DMS 273 (cell line): Measurements from ENCODE around the gene DCBLD2.

Experiments
- DNase-seq: peaks from one replicate; lab custom pipeline; 2025; ENCODE audit not compliant: unreplicated experiment; lab: John Stamatoyannopoulos, UW

The DCBLD2 gene

GRCh38 chr3:98770261-98771039 lies 131.0 kb downstream of the DCBLD2 start:
- peak; percentile 42 for DNase-seq

GRCh38 chr3:98769448-98769847 lies 132.0 kb downstream of the DCBLD2 start:
- DNase-seq = no peak

- DNase-seq = no peak
These were observed 132.5 kb downstream of the DCBLD2 start for GRCh38 chr3:98768961-98769360.

- peak; percentile 47 for DNase-seq
These were observed 134.6 kb downstream of the DCBLD2 start for GRCh38 chr3:98766924-98767323.

GRCh38 chr3:98765721-98766120 lies 135.8 kb downstream of the DCBLD2 start:
- DNase-seq = no peak

DNA sequence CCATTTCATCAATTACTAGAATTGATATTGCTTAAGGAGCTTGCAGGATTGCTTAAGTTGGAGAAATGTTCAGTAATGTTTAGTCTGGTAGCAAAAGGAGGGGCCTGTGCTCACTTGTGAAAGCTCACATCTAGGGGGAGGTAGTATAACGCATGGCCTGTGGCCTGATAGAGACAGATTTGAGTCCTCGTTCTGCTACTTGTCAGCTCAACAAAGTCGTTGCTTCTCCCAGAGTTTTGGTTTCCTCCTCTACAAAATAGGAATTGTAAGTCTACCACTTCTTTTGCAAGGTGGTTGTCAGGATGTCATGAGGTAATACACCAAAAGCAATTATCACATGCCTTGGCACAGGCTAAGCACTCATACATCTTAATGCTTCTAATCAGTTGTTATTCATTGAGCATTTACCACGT lies 137.0 kb downstream of the DCBLD2 start:
- DNase-seq = peak; percentile 24

GRCh38 chr3:98763819-98764418 lies 137.6 kb downstream of the DCBLD2 start:
- DNase-seq = no peak

- peak; percentile 59 for DNase-seq
These were observed 138.4 kb downstream of the DCBLD2 start, which contains the start of gene ST3GAL6 for GRCh38 chr3:98763076-98763475. Gene ST3GAL6 (plus strand): TSS chr3:98763340. CDS start chr3:98768441, 5,101 bp downstream.

DNA sequence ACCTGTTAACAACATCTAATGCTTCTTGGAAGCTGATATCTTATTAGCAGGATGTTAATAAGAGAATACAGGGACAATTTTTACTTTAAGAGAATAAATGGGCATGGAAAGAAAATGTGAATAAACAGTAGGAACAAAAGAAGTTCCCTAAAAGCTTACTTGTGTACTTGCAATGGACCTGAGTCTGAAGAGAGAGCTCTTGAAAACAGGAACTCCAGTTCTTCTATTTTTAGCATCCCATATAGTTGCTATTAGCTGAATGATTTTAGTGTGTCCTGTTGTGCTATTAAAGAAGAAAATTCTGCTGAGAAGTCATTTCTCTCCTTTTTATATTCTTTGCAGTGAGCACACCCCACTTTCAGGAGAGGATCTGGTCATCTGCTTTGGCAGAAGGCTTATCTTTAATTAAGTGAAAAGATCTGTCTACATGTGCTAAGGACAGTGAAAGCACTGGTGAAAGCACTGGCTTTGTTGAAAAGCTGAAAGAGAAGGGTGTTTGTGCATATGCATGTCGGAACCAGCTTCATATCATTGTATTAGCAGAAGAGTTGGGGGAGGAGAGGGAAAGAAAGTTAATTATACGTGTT lies 139.8 kb downstream of the DCBLD2 start:
- peak; percentile 30 for DNase-seq

DNA sequence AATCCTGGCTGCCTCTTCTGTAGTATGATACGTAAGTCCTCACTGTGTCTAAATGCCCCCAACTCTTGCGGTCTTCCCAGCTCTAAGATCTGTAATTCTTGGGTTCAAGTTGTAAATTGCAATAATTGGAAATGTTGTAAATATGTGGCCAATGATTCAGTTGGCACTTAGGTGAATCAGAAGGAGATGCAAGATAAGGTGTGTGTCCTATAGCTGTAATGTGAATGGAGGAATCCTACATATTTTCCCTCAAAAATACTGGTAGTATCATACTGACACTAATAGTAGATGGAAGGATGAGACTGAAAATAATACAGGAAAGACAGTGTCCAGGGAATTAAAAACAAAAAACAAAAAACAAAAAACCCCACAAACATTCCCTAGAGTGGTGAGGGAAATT lies 141.9 kb downstream of the DCBLD2 start:
- no peak for DNase-seq

DNA sequence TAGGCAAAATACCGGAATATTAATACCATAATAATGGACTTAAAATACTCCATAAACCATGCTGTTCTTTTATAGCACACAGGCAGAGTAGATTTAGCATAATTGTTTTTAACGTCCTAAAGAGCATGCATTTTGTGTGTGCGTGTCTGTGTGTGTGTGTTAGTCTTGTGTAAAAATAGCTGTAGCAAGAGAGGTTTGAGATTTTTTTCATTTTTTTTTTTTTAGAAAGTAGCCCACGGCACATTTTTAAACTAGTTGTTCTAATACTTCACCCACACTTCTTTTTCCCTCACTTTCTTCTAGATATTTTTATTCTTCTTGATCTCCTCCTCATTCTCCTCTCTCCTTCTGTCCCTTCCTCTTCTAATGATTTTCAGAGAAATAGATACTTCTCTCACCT lies 145.9 kb downstream of the DCBLD2 start:
- peak; percentile 46 for DNase-seq

DNA sequence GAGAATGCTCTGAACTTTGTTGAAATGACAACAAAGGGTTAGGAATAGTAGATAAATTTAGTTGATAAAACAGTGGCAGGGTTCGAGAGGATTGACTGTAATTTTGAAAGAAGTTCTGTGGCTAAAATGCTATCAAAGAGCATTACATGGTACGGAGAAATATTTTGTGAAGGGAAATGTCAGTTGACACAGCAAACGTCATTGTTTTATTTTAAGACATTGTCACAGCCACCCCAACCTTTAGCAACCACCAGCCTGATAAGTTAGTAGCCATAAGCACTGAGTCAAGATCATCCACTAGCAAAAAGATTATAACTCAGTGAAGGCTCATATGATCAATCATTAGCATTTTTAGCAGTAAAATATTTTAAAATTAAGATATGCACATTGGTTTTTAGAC lies 147.0 kb downstream of the DCBLD2 start:
- no peak for DNase-seq

DNA sequence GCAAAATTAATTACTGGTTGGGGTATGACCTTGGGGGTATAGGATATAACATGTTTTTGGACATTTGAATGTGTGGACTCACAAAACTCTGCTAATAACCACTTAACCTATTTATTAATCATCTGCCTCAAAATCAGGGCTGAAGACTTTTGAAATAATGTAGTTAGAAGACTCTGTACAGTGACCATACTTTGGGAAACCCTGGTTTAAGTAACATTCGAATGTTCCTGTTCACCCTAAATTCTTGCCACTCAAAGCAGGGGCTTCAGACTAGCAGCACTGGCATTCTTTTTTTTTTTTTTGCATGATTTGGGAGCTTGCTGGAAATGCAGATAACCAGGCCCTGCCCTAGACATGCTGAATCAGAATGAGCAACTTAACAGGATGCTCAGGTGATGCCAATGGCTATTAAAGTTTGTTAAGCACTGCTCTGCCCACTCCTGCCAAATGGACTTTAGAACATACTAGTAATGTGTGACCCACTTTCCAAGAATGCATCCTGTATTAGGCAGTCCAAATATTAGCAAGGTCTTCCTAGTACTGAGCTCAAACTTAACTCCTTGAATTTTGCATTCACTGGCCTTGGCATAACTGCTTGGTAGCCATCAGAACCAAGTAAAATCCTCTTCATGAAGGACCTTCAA lies 151.1 kb downstream of the DCBLD2 start:
- DNase-seq = no peak

GRCh38 chr3:98746882-98747281 lies 154.6 kb downstream of the DCBLD2 start:
- no peak for DNase-seq

DNA sequence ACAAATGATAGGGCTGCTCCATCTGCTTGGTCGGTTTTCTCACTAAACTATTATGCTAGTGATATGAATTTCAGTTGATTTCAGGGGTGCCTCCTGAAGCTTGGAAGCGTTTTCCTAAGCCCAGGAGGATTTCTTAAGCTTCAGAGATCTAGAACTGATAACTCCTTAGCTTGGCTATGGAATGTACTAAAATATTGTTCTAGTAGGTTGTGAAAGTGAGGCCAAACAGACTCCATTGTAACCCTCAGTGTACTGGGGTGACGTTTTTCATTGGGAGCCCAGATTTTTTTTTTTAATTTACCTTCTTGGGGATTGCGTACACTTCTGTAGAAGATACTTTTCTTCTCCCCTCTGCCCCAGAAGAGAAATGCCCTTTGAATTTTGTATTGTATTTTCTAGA lies 155.4 kb downstream of the DCBLD2 start:
- no peak for DNase-seq
